Body of pancreas (tissue), 4 donors: ENCODE results near the gene ATPAF1. TPM values are rescaled to one million over a fixed set of nuclear protein-coding genes. Genes with fewer than 3 reads are reported as not detected.
A peak's percentile ranks its signal among the peaks of the same experiment; 100 is the strongest.

Experiments used
- ATAC-seq: fragments of 150-250 bp; one replicate; pipeline ENCODE4 v1.9.1; 2016
- DNase-seq, 4 donors: peaks; one replicate each; pipeline ENCODE4 v3.0.0-alpha.2; 2019
- H3K27ac ChIP-seq, 4 donors: fragments of 200-600 bp; sonication (generic); 1 replicate in 3 of 4; 2 replicates in 1 of 4; pipeline versions ENCODE4 v1.5.1 to v1.6.1; 2016 to 2019; ENCODE audit warnings: mild to moderate bottlenecking in 1 of 4, mixed read lengths in 1 of 4, moderate library complexity in 1 of 4
- H3K27me3 ChIP-seq, 2 donors: fragments of 200-600 bp; sonication (generic); one replicate each; pipeline ENCODE4 v1.6.0; 2016; ENCODE audit warnings: mild to moderate bottlenecking in 1 of 2
- H3K36me3 ChIP-seq, 2 donors: fragments of 200-600 bp; sonication (generic); replicated peaks in 1 of 2; 2 replicates each; pipeline ENCODE4 v1.5.1; 2016; ENCODE audit warnings: low read depth in 2 of 2; ENCODE audit not compliant: insufficient read depth in 1 of 2
- H3K4me1 ChIP-seq: fragments of 200-600 bp; sonication (generic); one replicate; pipeline ENCODE4 v1.6.0; 2016
- H3K4me3 ChIP-seq, 2 donors: fragments of 200-600 bp; sonication (generic); 1 replicate in 1 of 2; 2 replicates in 1 of 2; pipeline ENCODE4 v1.5.1; 2016 to 2019
- H3K9me3 ChIP-seq, 3 donors: fragments of 200-600 bp; sonication (generic); 1 replicate in 2 of 3; 2 replicates in 1 of 3; pipeline ENCODE4 v1.5.1; 2016
- POLR2A ChIP-seq, 3 donors: fragments of 450-650 bp; IDR thresholded peaks; one replicate each; pipeline ENCODE4 v1.6.1; 2016; ENCODE audit warnings: antibody characterized with exemption in 3 of 3, mild to moderate bottlenecking in 2 of 3
- WGBS, 2 donors: methylation state at CpG; one replicate each; pipeline ENCODE4 v1.1.5; 2017; 5-methylcytosine and 5-hydroxymethylcytosine counted together
- intact Hi-C: fragments of 100-400 bp; cut with DNase I; formaldehyde crosslinking; loops from one replicate; pipeline ENCODE4 v1.15.1; 2023
- total RNA-seq, 2 donors: library from RNA; depleted of rRNA; stranded (reverse); fragments of >200 nt; gene quantifications; one replicate each; pipeline ENCODE4 v1.1.0, GENCODE V29; 2016
- TF ChIP-seq, protein P1 (sequence below), 7 experiments: fragments of 450-650 bp in 4 of 7; fragments of 200-600 bp in 3 of 7; sonication (generic) in 3 of 7; IDR thresholded peaks; one replicate each; pipeline ENCODE4 v1.5.1; 2016 to 2019; ENCODE audit warnings: antibody characterized with exemption in 7 of 7

Gene ATPAF1
- total RNA-seq, 2 donors from 2014 or later = 22.8 to 33.0 TPM

DNA sequence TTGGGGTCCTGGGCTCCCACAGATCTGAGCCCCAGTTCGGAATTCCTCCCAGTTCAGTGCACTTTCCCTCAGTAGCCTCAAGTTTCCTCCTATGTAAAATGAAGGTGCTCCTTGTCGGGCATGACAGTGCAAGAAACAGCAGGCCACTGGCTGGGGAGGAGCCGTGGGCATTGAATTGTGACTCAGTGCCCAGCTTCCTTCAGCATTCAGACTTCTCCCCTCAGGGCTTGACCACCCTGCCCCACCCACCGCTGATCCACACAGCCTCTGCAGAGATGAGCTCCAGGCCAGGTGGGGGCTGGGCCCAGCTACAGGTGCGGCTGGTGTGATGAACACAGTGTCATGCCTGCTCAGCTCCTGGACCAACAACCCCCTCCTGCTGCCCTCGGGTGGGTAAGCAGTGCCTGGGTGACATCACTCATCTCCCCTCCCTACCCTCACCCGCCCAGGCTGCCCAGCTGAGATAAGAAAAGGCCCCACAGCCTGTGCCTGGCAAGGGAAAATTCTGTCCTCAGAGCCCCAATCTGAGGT, 56.4 kb downstream of the ATPAF1 start:
- DNase-seq (peak; percentile 68 to 79 (median 76)), ATAC-seq (peak; percentile 39)
- intact Hi-C loops = no loop called here
- 29 to 33% methylated on average over 4 to 7 of the region's 7 CpGs for whole genome bisulfite sequencing, 2 donors
- Histone ChIP-seq H3K4me3 (no peak overlapping the region), H3K27me3 (no peaks in the 10 kb centered on the region), H3K27ac (peak overlapping the region; percentile 55 to 90 (median 88)), H3K4me1 (peaks cover 92% of the 10 kb centered on the region), H3K9me3 (no peaks in the 10 kb centered on the region), H3K36me3 (peaks cover 6 to 17% of the 10 kb centered on the region in 2 donors)
- TF ChIP-seq POLR2A (IDR thresholded peaks at IDR 0.05) = peak in 1 of 3 donors; percentile 22
- TF ChIP-seq, protein P1, sequence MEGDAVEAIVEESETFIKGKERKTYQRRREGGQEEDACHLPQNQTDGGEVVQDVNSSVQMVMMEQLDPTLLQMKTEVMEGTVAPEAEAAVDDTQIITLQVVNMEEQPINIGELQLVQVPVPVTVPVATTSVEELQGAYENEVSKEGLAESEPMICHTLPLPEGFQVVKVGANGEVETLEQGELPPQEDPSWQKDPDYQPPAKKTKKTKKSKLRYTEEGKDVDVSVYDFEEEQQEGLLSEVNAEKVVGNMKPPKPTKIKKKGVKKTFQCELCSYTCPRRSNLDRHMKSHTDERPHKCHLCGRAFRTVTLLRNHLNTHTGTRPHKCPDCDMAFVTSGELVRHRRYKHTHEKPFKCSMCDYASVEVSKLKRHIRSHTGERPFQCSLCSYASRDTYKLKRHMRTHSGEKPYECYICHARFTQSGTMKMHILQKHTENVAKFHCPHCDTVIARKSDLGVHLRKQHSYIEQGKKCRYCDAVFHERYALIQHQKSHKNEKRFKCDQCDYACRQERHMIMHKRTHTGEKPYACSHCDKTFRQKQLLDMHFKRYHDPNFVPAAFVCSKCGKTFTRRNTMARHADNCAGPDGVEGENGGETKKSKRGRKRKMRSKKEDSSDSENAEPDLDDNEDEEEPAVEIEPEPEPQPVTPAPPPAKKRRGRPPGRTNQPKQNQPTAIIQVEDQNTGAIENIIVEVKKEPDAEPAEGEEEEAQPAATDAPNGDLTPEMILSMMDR (IDR thresholded peaks at IDR 0.05) = no peak

DNA sequence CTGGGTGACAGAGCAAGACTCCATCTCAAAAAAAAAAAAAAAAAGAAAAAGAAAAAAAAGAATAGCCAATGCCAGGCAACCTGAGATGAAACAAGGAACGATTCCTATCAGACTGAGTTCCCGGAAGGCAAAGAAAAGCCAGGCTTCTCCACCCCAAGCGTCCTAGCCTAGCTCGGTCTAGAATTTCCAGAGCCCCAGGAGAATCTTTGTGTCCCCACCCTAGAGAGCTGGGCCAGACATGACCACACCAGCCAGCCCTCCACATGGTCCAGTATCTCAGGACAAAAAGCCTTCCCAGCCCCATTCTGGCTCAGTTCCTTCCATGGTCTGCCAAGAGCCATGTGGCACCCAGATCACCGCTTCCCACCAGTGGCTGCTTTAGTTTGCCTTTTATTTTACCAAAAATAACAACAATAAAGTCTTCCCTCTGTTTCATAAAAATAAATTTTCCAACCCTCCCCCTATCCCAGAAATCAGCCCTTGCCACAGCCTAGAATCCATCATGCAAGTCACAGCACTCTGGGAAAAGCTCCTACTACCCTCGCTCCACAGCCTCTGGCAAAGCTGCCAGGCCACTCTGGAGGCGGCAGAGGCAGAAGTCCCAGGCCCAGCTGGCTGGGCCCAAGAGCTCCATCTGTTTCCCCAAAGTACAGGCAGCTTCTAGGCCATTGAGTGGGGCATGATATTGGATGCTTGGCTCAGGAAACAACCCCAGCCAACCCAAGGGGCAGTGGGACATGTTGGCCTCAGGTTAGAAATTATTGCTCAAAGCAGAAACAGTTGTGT, 60.6 kb downstream of the ATPAF1 start:
- TF ChIP-seq, protein P1 (IDR thresholded peaks at IDR 0.05) = no peak
- TF ChIP-seq POLR2A (IDR thresholded peaks at IDR 0.05) = peak in 1 of 3 donors; percentile 20
- Histone ChIP-seq H3K27me3 (no peaks in the 10 kb centered on the region), H3K4me1 (peaks cover 88% of the 10 kb centered on the region), H3K9me3 (no peaks in the 10 kb centered on the region), H3K36me3 (peaks cover 6 to 17% of the 10 kb centered on the region in 2 donors), H3K27ac (peak overlapping the region; percentile 55 to 93 (median 80)), H3K4me3 (no peak overlapping the region)
- intact Hi-C loops = no loop called here
- peak; percentile 44 for ATAC-seq
- WGBS, 2 donors = 30 to 32% methylated on average over 7 of the region's 7 CpGs
- DNase-seq = peak; percentile 77 to 87 (median 86)

DNA sequence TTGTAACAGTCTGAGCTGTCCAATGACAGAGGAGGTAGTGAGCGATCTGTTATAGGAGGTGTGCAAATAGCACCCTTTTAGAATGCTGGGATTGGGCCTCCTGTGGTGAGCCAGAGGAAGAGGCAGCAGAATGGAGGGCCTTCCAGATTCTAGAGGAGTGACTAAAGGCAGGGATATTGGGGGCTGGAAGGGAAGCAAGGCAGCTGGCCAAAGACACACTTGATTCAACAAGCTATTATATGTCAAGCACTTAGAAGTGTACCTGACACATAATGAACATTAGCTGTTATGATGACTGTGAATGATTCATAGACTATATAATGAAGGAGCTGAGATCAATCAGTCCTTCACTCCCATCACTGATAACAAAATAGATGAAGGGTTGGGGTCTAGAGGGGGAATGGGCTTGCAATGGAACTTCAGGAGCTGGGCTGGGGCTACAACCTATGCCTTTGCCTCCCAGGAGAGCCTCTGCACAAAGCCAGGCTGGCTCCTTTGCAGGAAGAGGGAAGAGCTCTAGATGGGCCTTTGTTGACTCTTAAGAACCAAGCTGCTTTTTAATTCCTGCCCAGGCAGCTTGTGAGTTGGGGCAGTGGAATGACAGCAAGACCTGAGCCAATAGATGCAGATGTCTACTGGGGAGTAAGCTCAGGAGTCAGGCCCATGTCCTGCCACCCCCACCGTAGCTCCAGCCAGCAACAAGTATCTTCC, 61.8 kb downstream of the ATPAF1 start:
- intact Hi-C loops = no loop called here
- 82 to 91% methylated on average over 2 of the region's 2 CpGs for WGBS, 2 donors

DNA sequence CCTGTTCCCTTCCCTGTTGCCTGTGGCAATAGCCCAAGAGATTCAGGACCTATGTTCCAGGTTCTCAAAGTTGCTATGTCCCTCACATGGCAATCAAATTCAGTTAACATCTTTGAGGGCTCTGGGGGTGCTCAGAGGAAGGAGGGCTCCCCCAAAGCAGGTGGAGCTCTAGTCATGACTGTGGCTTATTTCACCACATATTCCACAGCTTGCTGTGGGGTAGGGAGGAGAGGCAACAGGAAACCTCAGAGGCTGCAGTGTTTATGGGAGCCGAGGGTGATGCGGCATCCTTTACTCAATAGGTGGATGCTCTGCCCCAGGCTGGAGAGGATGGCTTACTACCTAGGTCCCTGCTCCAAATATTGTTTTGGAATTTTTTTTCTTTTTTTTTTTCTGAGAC, 62.9 kb downstream of the ATPAF1 start:
- Histone ChIP-seq H3K9me3 (no peaks in the 10 kb centered on the region), H3K36me3 (peaks cover 6 to 17% of the 10 kb centered on the region in 2 donors), H3K4me3 (no peak overlapping the region), H3K4me1 (peaks cover 86% of the 10 kb centered on the region), H3K27ac (peak overlapping the region in 3 of 4 donors; percentile 79 to 93 (median 89)), H3K27me3 (no peaks in the 10 kb centered on the region)
- ATAC-seq (no peak), DNase-seq (no peak)
- intact Hi-C loops = no loop called here
- WGBS, 2 donors = 55 to 67% methylated on average over 2 of the region's 2 CpGs
- TF ChIP-seq, protein P1 (IDR thresholded peaks at IDR 0.05) = no peak
- no peak for TF ChIP-seq POLR2A (IDR thresholded peaks at IDR 0.05)

More for the DNA sequence above, 61.8 kb downstream of the ATPAF1 start:
- H3K4me3 ChIP-seq = no peak overlapping the region
- H3K27me3 ChIP-seq = no peaks in the 10 kb centered on the region
- H3K27ac ChIP-seq = peak overlapping the region; percentile 8 to 93 (median 80)
- DNase-seq = no peak
- ATAC-seq = no peak
- no peaks in the 10 kb centered on the region for H3K9me3 ChIP-seq
- peaks cover 88% of the 10 kb centered on the region for H3K4me1 ChIP-seq
- peaks cover 6 to 17% of the 10 kb centered on the region in 2 donors for H3K36me3 ChIP-seq
- no peak for TF ChIP-seq POLR2A (IDR thresholded peaks at IDR 0.05)
- TF ChIP-seq, protein P1 (IDR thresholded peaks at IDR 0.05) = no peak
